Endothelial cell of umbilical vein (primary cell): ENCODE measurements around the gene PDE4C. TPM values are rescaled to one million over a fixed set of nuclear protein-coding genes. Genes with fewer than 3 reads are reported as not detected.

ENCODE experiments used
- BruUV-seq: library from RNA; stranded (reverse); fragments of 400-500 nt; replicated peaks from 2 replicates; lab custom pipeline; 2021; lab: Mats Ljungman, UMichigan
- CTCF ChIA-PET: fragments of 300-600, 350-600 bp; sonication (Branson Sonifier 250); formaldehyde crosslinking; loops from one replicate; lab custom pipeline; 2021; ENCODE audit warnings: antibody characterized with exemption, inconsistent platforms; lab: Charles Lee
- POLR2A ChIA-PET: fragments of 300-600, 350-600 bp; sonication (Branson Sonifier 250); formaldehyde crosslinking; loops from one replicate; lab custom pipeline; 2021; ENCODE audit warnings: antibody characterized with exemption, inconsistent platforms; lab: Charles Lee
- DNase-seq: peaks from one replicate; pipeline ENCODE4 v3.0.0-alpha.2; 2011; ENCODE audit warnings: low read depth, low spot score
- FAIRE-seq: peaks from 2 replicates; lab custom pipeline; 2011; peaks lifted over from hg19 to GRCh38; lab: Jason Lieb, UNC
- H2AFZ ChIP-seq: 2 replicates; pipeline ENCODE4 v1.6.0; 2012; ENCODE audit warnings: low read depth, low read length, control low read depth, inconsistent platforms
- H3K27ac ChIP-seq: 2 replicates; pipeline ENCODE4 v1.5.1; 2011; ENCODE audit warnings: low read depth, mild to moderate bottlenecking, control low read depth, low read length, moderate library complexity; ENCODE audit not compliant: insufficient read depth
- H3K27me3 ChIP-seq, 2 experiments: 2 replicates each; pipeline versions ENCODE4 v1.6.0 to v1.6.1; 2011; ENCODE audit warnings: low read length in 2 of 2, mixed read lengths in 1 of 2; ENCODE audit not compliant: control insufficient read depth in 2 of 2, insufficient read depth in 2 of 2
- H3K36me3 ChIP-seq, 2 experiments: 2 replicates in 1 of 2; 3 replicates in 1 of 2; pipeline ENCODE4 v1.5.1; 2011; ENCODE audit warnings: low read length in 2 of 2, mild to moderate bottlenecking in 1 of 2, moderate library complexity in 1 of 2; ENCODE audit not compliant: control insufficient read depth in 2 of 2, insufficient read depth in 2 of 2; ENCODE audit errors: extremely low read depth in 1 of 2
- H3K4me1 ChIP-seq: 3 replicates; pipeline ENCODE4 v1.5.1; 2011; ENCODE audit warnings: mild to moderate bottlenecking, low read length; ENCODE audit not compliant: control insufficient read depth, insufficient read depth; ENCODE audit errors: extremely low read depth
- H3K4me2 ChIP-seq: 2 replicates; pipeline ENCODE4 v1.6.1; 2011; ENCODE audit warnings: low read length, control low read depth, mixed read lengths; ENCODE audit not compliant: insufficient read depth
- H3K4me3 ChIP-seq, 3 experiments: fragments of 200-600 bp in 1 of 3; sonication (generic), shearing (Covaris generic) in 1 of 3; replicated peaks in 1 of 3; 2 replicates each; pipeline ENCODE4 v1.5.1; 2011 to 2016; ENCODE audit warnings: control low read depth in 3 of 3, low read length in 3 of 3, mild to moderate bottlenecking in 2 of 3, inconsistent platforms in 1 of 3, low read depth in 1 of 3, moderate library complexity in 1 of 3; ENCODE audit not compliant: insufficient read depth in 1 of 3
- H3K79me2 ChIP-seq: 2 replicates; pipeline ENCODE4 v1.6.0; 2012; ENCODE audit warnings: low read length, inconsistent platforms; ENCODE audit not compliant: control insufficient read depth, insufficient read depth
- H3K9ac ChIP-seq: replicated peaks from 2 replicates; pipeline ENCODE3; 2011; ENCODE audit warnings: low read length, control low read depth; ENCODE audit not compliant: insufficient read depth; ENCODE audit errors: extremely low read depth
- H3K9me1 ChIP-seq: replicated peaks from 3 replicates; pipeline ENCODE4 v1.6.0; 2011; ENCODE audit warnings: mild to moderate bottlenecking, low read length; ENCODE audit not compliant: control insufficient read depth, insufficient read depth; ENCODE audit errors: extremely low read depth
- H3K9me3 ChIP-seq: replicated peaks from 2 replicates; pipeline ENCODE4 v1.5.1; 2012; ENCODE audit warnings: low read length, inconsistent platforms; ENCODE audit not compliant: control insufficient read depth, insufficient read depth
- H4K20me1 ChIP-seq: replicated peaks from 2 replicates; pipeline ENCODE3; 2011; ENCODE audit warnings: mild to moderate bottlenecking, low read length; ENCODE audit not compliant: control insufficient read depth, insufficient read depth; ENCODE audit errors: extremely low read depth
- EZH2 ChIP-seq: IDR thresholded peaks from 2 replicates; pipeline ENCODE4 v1.6.1; 2012; ENCODE audit warnings: borderline replicate concordance, low read depth, mild to moderate bottlenecking, moderate library complexity, low read length, inconsistent platforms; ENCODE audit not compliant: severe bottlenecking
- FOS ChIP-seq: IDR thresholded peaks from 2 replicates; pipeline ENCODE4 v1.6.1; 2011; ENCODE audit warnings: mild to moderate bottlenecking, low read length, moderate library complexity, borderline replicate concordance; ENCODE audit not compliant: insufficient read depth
- GATA2 ChIP-seq: IDR thresholded peaks from 2 replicates; pipeline ENCODE4 v1.7.0; 2011; ENCODE audit warnings: low read depth, mild to moderate bottlenecking, moderate library complexity, mixed read lengths, low read length; ENCODE audit not compliant: insufficient read length, insufficient read depth
- JUN ChIP-seq: IDR thresholded peaks from 2 replicates; pipeline ENCODE4 v1.6.1; 2011; ENCODE audit warnings: borderline replicate concordance, low read depth; ENCODE audit not compliant: insufficient read length, insufficient read depth
- MYC ChIP-seq: IDR thresholded peaks from one replicate; pipeline ENCODE4 v1.6.1; 2011; ENCODE audit warnings: mild to moderate bottlenecking, low read depth, low read length
- POLR2A ChIP-seq: IDR thresholded peaks from 2 replicates; pipeline ENCODE4 v1.6.1; 2012; ENCODE audit warnings: low read depth, mild to moderate bottlenecking, control low read depth, low read length
- POLR2AphosphoS5 ChIP-seq: IDR thresholded peaks from 2 replicates; pipeline ENCODE4 v1.6.1; 2012; ENCODE audit warnings: low read depth, mild to moderate bottlenecking, control low read depth, low read length, moderate library complexity; ENCODE audit not compliant: insufficient read depth
- dilution Hi-C: fragments of 300-500 bp; cut with MboI; formaldehyde crosslinking; loops from one replicate; pipeline ENCODE4 v1.15.0; 2019; ENCODE audit warnings: low sequenced_read_pairs; ENCODE audit not compliant: extremely low pct_ligation_motif_present
- intact Hi-C: fragments of 100-400 bp; cut with micrococcal nuclease; formaldehyde crosslinking; loops from one replicate; pipeline ENCODE4 v1.10.0; 2022
- polyA plus RNA-seq, 4 experiments: library from polyadenylated mRNA; depleted of rRNA in 3 of 4; stranded (reverse) in 3 of 4; unstranded in 1 of 4; fragments of >200 nt; gene quantifications; 2 replicates each; pipeline versions ENCODE4 v1.2.1 to v1.2.3, GENCODE V29; 2011 to 2012; ENCODE audit warnings: missing spikeins in 1 of 4
- total RNA-seq: library from RNA; stranded (reverse); gene quantifications from 2 replicates; pipeline ENCODE4 v1.2.3, GENCODE V29; 2021
- TF ChIP-seq, protein P1 (sequence below), 2 donors: IDR thresholded peaks; 1 replicate in 1 of 2; 2 replicates in 1 of 2; pipeline ENCODE4 v1.5.1; 2011; ENCODE audit warnings: low read length in 2 of 2, mild to moderate bottlenecking in 2 of 2, moderate library complexity in 2 of 2, control low read depth in 1 of 2, inconsistent platforms in 1 of 2, low read depth in 1 of 2; ENCODE audit not compliant: insufficient read depth in 1 of 2; ENCODE audit errors: extremely low read depth in 1 of 2
- TF ChIP-seq, protein P2 (sequence below): IDR thresholded peaks from 2 replicates; pipeline ENCODE4 v1.6.1; 2011; ENCODE audit not compliant: insufficient read depth, insufficient read length

Gene PDE4C
- total and polyA plus RNA-seq, 2 donors (not counting 3 experiments of a cell fraction or from before 2014, with no cell fraction given): 0.29 to 0.97 TPM

DNA sequence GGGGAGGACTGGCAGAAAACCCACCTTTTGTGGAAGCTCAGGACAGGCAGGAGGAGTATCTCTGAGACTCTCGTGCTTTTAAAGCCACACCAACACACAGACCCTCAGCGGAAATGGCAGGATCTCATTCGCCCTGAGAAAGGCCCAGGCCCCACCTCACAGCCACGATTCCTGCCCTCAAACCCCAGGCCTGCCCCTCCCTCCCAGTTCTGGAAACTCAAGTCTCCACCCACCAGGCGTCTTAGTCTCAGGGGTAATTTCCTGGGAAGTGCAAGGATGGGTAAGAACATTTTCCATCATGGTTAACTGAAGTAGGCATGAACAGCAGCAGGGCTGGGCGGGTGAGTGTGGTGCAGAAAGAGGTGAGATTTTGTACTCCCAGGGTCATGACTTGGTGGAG is 8.0 kb upstream of the PDE4C start:
- Histone ChIP-seq H3K4me2 (no peak overlapping the region), H4K20me1 (no peaks in the 10 kb centered on the region), H3K4me3 (no peak overlapping the region), H3K79me2 (no peaks in the 10 kb centered on the region), H3K9me1 (no peaks in the 10 kb centered on the region), H2AFZ (no peak overlapping the region), H3K27ac (no peak overlapping the region), H3K27me3 (peaks cover 0 to 6% of the 10 kb centered on the region in 2 experiments), H3K9me3 (no peaks in the 10 kb centered on the region), H3K9ac (no peak overlapping the region), H3K36me3 (no peaks in the 10 kb centered on the region), H3K4me1 (no peaks in the 10 kb centered on the region)
- CTCF ChIA-PET: interaction anchor here (1.3 to 2.5 kb wide), 5 partner anchors 10 to 121 kb away, joined by 3 to 20 read pairs (median 7); a partner anchor contains a TSS
- no TSS peak for BruUV-seq
- dilution Hi-C loops: no loop called here
- TF ChIP-seq FOS: no peak
- TF ChIP-seq MYC: no peak
- no peak for TF ChIP-seq POLR2A
- TF ChIP-seq GATA2: no peak
- no peak for TF ChIP-seq POLR2AphosphoS5
- TF ChIP-seq, protein P1, sequence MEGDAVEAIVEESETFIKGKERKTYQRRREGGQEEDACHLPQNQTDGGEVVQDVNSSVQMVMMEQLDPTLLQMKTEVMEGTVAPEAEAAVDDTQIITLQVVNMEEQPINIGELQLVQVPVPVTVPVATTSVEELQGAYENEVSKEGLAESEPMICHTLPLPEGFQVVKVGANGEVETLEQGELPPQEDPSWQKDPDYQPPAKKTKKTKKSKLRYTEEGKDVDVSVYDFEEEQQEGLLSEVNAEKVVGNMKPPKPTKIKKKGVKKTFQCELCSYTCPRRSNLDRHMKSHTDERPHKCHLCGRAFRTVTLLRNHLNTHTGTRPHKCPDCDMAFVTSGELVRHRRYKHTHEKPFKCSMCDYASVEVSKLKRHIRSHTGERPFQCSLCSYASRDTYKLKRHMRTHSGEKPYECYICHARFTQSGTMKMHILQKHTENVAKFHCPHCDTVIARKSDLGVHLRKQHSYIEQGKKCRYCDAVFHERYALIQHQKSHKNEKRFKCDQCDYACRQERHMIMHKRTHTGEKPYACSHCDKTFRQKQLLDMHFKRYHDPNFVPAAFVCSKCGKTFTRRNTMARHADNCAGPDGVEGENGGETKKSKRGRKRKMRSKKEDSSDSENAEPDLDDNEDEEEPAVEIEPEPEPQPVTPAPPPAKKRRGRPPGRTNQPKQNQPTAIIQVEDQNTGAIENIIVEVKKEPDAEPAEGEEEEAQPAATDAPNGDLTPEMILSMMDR (IDR thresholded peaks at IDR 0.05; ENCODE audit: extremely low read depth in 1 of 2, insufficient read depth in 1 of 2, low read depth in 1 of 2, low read length in 2 of 2): no peak
- no peak for TF ChIP-seq EZH2
- TF ChIP-seq JUN: no peak
- TF ChIP-seq, protein P2, sequence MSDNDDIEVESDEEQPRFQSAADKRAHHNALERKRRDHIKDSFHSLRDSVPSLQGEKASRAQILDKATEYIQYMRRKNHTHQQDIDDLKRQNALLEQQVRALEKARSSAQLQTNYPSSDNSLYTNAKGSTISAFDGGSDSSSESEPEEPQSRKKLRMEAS: no peak
- POLR2A ChIA-PET: no interaction called here
- intact Hi-C loops: no loop called here
- no peak for FAIRE-seq
- DNase-seq: no peak
